A172 (cell line): ENCODE results near the gene PAPSS1. TPM values are rescaled to one million over a fixed set of nuclear protein-coding genes. Genes with fewer than 3 reads are reported as not detected.
"Not testable (repeated sequence)": the region's sequence is repeated elsewhere in the genome, so short reads cannot be mapped to it uniquely, and the experiment has no call there.

Source experiments
- DNase-seq: peaks from one replicate; pipeline ENCODE4 v3.0.0-alpha.2; 2015; ENCODE audit warnings: low spot score
- total RNA-seq: library from RNA; depleted of rRNA; stranded (reverse); fragments of >200 nt; shearing (Covaris generic); gene quantifications from 2 replicates; pipeline ENCODE4 v1.2.3, GENCODE V29; 2014; rRNA removed

The PAPSS1 gene
- total RNA-seq = 62.3 and 71.9 TPM in 2 replicates

GRCh38 chr4:107719922-107720722 lies at the start of gene PAPSS1:
TSS of gene PAPSS1 (minus strand) at chr4:107720234. CDS start at chr4:107720179, 55 bp downstream.
- peak; percentile 89 for DNase-seq

- DNase-seq = no peak
Measured at GRCh38 chr4:107760281-107760947, 40.4 kb upstream of the PAPSS1 start.

- DNase-seq = peak; percentile 25
Measured at GRCh38 chr4:107757864-107758476, 37.9 kb upstream of the PAPSS1 start.

- DNase-seq = no peak
Measured at GRCh38 chr4:107757283-107757682, 37.2 kb upstream of the PAPSS1 start.

GRCh38 chr4:107755841-107756356 lies 35.9 kb upstream of the PAPSS1 start:
- DNase-seq = no peak

DNA sequence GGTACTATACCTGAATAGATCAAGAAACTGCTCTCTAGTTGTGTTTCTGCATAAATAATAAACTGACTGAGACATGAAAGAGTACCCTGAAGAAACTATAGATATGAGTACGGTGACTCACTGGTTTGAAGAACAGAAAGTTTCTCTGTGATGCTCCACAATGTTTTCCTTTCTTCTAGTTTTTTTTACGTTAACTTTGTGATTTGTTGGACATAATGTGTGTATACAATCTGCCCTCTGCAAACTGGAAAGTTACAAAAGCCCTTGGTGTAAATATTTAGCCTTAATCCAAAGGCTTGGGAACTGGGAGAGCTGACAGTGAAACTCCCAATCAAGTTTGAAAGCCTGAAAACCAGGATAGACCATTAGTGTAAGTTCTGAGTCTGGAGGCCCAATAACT lies 31.6 kb upstream of the PAPSS1 start:
- no peak for DNase-seq

GRCh38 chr4:107747748-107748486 lies 27.9 kb upstream of the PAPSS1 start:
- no peak for DNase-seq

- DNase-seq = no peak
Measured at GRCh38 chr4:107746161-107746560, 26.1 kb upstream of the PAPSS1 start.

DNA sequence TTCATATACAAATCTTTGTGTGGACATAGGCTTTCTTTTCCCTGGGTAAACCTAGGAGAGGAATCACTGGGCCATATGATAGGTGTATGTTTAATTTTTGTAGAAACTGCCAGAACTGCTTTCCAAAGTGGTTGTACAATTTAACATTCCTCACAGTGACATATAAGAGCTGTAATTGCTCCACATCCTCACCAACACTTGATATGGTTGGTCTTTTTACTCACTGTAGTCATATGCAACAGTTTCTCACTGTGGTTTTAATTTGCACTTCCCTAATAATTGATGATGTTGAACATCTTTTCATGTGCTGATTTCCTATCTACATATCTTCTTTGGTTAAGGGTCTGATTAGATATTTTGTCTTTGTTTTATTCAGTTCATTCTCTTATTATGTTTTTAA lies 24.5 kb upstream of the PAPSS1 start:
- DNase-seq = no peak

DNA sequence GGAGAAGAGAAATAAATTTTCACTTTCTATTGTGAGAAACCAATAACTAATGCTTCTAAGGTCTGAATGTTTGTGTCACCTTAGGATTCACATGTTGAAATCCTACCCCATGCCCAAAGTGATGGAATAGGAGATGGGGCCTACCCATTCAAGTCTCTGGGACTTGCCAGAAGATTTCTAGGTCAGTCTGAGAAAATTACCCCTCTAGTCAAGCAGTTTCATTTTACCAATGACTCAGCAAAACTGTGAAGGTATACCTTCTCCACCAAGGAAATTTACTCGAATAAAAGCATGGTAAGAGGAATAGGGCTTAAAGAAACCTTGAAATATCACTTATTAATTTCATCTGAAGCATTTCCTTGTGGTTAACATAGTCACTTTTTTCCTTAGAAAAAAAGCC lies 23.5 kb upstream of the PAPSS1 start:
- DNase-seq = no peak

GRCh38 chr4:107742791-107743190 lies 22.8 kb upstream of the PAPSS1 start:
- no peak for DNase-seq

- no peak for DNase-seq
Measured at GRCh38 chr4:107742196-107742595, 22.2 kb upstream of the PAPSS1 start.

DNA sequence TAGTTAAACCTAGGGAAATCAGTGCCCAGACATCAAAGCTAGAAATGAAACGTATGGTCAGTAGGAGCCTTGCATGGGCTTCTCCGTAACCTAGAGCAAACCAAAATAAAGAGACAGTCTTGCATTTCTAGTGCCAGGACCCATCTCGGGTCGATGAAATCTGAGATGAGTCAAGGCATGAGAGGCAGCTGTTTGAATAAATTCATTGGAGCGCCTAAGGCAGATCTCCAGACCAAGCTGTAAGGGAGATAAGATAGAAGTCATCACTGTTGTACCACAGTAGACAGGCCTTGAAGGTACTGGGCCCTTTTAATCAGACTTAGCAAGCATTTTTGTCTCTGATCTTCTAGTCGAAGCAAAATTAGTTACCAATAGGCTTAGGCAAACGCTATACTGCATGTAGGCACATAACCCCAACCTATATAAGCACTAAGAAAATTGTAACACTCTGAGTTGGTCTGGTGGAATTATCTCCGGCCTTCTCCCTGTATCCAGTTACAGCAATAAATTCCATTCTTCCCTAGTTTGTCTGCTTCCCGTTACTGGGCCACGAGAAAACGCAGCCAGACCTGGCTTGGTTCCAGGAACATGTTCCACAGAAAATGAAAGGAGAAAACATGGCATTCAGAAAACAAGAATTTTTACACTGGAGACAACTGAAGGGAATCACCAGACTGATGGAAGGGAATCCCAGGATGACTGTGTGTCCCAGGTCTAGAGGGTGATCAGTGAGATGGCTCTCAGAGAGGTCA lies 21.1 kb upstream of the PAPSS1 start:
- DNase-seq = no peak

- no peak for DNase-seq
Measured at GRCh38 chr4:107740381-107740780, 20.3 kb upstream of the PAPSS1 start.

DNA sequence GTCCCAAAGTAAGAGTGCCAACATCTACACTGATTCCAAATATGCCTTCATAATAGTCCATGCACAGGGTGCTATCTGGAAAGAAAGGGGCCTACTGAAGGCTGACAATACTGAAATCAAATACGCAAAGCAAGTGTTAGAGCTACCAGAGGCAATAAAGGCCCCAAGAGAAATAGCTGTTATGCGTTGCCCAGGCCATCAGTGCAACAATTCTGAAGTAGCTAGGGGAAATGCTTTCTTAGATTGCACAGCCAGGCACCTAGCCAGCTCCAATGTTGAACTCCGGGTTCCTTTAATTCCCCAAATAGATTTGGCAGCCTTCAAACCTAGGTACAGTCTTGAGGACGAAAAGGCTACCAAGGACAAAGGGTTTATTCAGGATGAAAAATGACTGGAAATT lies 17.4 kb upstream of the PAPSS1 start:
- DNase-seq = no peak

DNA sequence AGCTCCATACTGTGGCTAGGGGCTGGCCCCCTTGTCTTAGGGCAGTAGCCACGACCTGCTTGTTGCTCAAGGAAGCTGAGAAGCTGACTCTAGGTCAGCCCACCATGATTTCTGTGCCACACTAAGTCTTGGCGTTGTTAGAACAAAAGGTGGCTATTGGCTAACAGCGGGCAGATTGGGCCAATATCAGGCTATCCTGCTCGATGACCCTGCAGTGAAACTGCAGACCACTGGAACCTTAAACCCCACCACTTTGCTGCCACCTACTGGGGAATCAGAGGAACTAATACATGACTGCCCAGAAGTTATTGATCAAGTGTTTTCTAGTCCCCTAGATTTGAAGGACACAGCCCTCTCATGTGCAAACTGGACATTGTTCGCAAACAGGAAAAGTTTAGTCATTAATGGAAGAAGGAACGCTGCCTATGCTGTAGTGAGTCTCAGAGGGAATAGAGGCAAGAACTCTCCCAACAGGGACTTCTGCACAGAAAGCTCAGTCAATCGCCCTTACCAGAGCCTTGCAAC lies 17.0 kb upstream of the PAPSS1 start:
- DNase-seq = peak; percentile 31

DNA sequence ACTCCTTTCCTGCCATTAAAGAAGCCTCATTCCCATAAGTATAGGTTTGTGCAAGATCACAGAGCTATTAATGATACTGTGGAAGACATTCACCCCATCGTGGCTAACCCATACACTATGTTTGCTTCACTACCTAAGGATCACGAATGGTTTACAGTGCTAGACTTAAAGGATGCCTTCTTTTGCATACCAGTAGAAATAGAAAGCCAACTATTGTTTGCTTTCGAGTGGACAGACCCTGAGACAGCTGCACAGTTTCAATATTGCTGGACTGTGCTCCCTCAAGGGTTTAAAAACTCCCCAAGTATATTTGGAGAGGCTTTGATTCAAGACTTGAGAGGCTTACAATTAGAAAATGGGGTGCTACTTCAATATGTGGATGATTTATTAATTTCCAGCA lies 16.0 kb upstream of the PAPSS1 start:
- no peak for DNase-seq

- no peak for DNase-seq
Measured at GRCh38 chr4:107734120-107734519, 14.1 kb upstream of the PAPSS1 start.

- no peak for DNase-seq
Measured at GRCh38 chr4:107733431-107733925, 13.4 kb upstream of the PAPSS1 start.

GRCh38 chr4:107729050-107729449 lies 9.0 kb upstream of the PAPSS1 start:
- not testable (repeated sequence) for DNase-seq
